PC-3 (cell line): ENCODE data around the gene IFFO2. TPM values are rescaled to one million over a fixed set of nuclear protein-coding genes. Genes with fewer than 3 reads are reported as not detected.

Source experiments
- ATAC-seq: fragments of 200-7000 bp; cut with Tn5 transposase; 2 replicates; pipeline ENCODE4 v1.9.1; 2020; ENCODE audit warnings: mild to moderate bottlenecking, moderate library complexity
- BruUV-seq: library from RNA; stranded (reverse); fragments of 400-500 nt; replicated peaks from 2 replicates; lab custom pipeline; 2021; lab: Mats Ljungman, UMichigan
- CTCF ChIA-PET: fragments of 300-600 bp; sonication (Branson Sonifier 250); formaldehyde crosslinking; loops from one replicate; lab custom pipeline; 2022; ENCODE audit warnings: antibody characterized with exemption; lab: Charles Lee
- POLR2A ChIA-PET: fragments of 300-600 bp; sonication (Branson Sonifier 250); formaldehyde crosslinking; loops from one replicate; lab custom pipeline; 2022; ENCODE audit warnings: antibody characterized with exemption; ENCODE audit not compliant: unreplicated experiment; lab: Charles Lee
- DNase-seq: peaks from one replicate; pipeline ENCODE4 v3.0.0-alpha.2; 2015
- H2AFZ ChIP-seq: fragments of 300-600 bp; sonication (generic); 2 replicates; pipeline ENCODE4 v1.6.0; 2016; ENCODE audit warnings: antibody characterized with exemption, low read length
- H3F3A ChIP-seq: fragments of 300-600 bp; sonication (generic); one replicate; pipeline ENCODE4 v1.6.0; 2017; ENCODE audit warnings: antibody characterized with exemption, low read length, control low read depth, mild to moderate bottlenecking; ENCODE audit not compliant: unreplicated experiment
- H3K27ac ChIP-seq: fragments of 300-600 bp; sonication (generic); 2 replicates; pipeline ENCODE4 v1.5.1; 2016; ENCODE audit warnings: mild to moderate bottlenecking, low read length
- H3K27me3 ChIP-seq: fragments of 300-600 bp; sonication (generic); 2 replicates; pipeline ENCODE4 v1.6.1; 2016; ENCODE audit warnings: low read length, mixed read lengths
- H3K36me3 ChIP-seq: fragments of 300-600 bp; sonication (generic); 2 replicates; pipeline ENCODE4 v1.6.1; 2016; ENCODE audit warnings: low read depth, mixed run types, low read length, mixed read lengths
- H3K4me1 ChIP-seq: fragments of 300-600 bp; sonication (generic); 2 replicates; pipeline ENCODE4 v1.5.1; 2016; ENCODE audit warnings: low read length; ENCODE audit not compliant: insufficient read depth
- H3K4me2 ChIP-seq: fragments of 300-600 bp; sonication (generic); 2 replicates; pipeline ENCODE4 v1.6.0; 2016; ENCODE audit warnings: low read length
- H3K4me3 ChIP-seq: fragments of 300-600 bp; sonication (generic); 2 replicates; pipeline ENCODE4 v1.5.1; 2016; ENCODE audit warnings: mild to moderate bottlenecking, low read length, mixed read lengths
- H3K79me2 ChIP-seq: fragments of 300-600 bp; sonication (generic); 2 replicates; pipeline ENCODE4 v1.6.1; 2017; ENCODE audit warnings: low read length, mixed read lengths
- H3K9ac ChIP-seq: fragments of 300-600 bp; sonication (generic); 2 replicates; pipeline ENCODE4 v1.6.0; 2016; ENCODE audit warnings: mild to moderate bottlenecking, low read length
- H3K9me2 ChIP-seq: fragments of 300-600 bp; sonication (generic); replicated peaks from 2 replicates; pipeline ENCODE4 v1.6.1; 2016; ENCODE audit warnings: mixed run types, low read length, mixed read lengths
- H3K9me3 ChIP-seq: fragments of 300-600 bp; sonication (generic); 2 replicates; pipeline ENCODE4 v1.6.1; 2016; ENCODE audit warnings: low read length, mixed read lengths
- H4K20me1 ChIP-seq: fragments of 300-600 bp; sonication (generic); 2 replicates; pipeline ENCODE4 v1.6.1; 2016; ENCODE audit warnings: low read length, mixed read lengths
- CTCF ChIP-seq: fragments of 300-600 bp; sonication (generic); conservative IDR thresholded peaks from 2 replicates; pipeline ENCODE4 v1.5.1; 2017; ENCODE audit warnings: antibody characterized with exemption, low read depth, mild to moderate bottlenecking, low read length
- EZH2 ChIP-seq: fragments of 300-600 bp; sonication (generic); IDR thresholded peaks from one replicate; pipeline ENCODE4 v1.6.1; 2017; ENCODE audit warnings: antibody characterized with exemption, mild to moderate bottlenecking, low read length; ENCODE audit not compliant: unreplicated experiment
- EZH2phosphoT487 ChIP-seq: fragments of 300-600 bp; sonication (generic); IDR thresholded peaks from 2 replicates; pipeline ENCODE4 v1.6.1; 2018; ENCODE audit warnings: mild to moderate bottlenecking, antibody characterized with exemption, low read length, borderline replicate concordance
- intact Hi-C: fragments of 100-400 bp; cut with micrococcal nuclease; formaldehyde crosslinking; loops from 2 replicates; pipeline ENCODE4 v1.9.0; 2023
- total RNA-seq: library from RNA; depleted of rRNA; stranded (reverse); fragments of >200 nt; gene quantifications from 2 replicates; pipeline ENCODE4 v1.2.3, GENCODE V29; 2014

Gene IFFO2
- total RNA-seq, 1 experiment from 2014 or later: 30.7 TPM

- no TSS peak for BruUV-seq
- ChIA-PET CTCF (no interaction called here), POLR2A (no interaction called here)
- no peaks in the 10 kb centered on the region for H3K9me3 ChIP-seq
- DNase-seq (no peak), ATAC-seq (no peak)
- H3K4me3 ChIP-seq: no peak overlapping the region
- H3K4me2 ChIP-seq: no peak overlapping the region
- TF ChIP-seq CTCF (no peak), EZH2 (no peak), EZH2phosphoT487 (no peak)
- H3F3A ChIP-seq: no peaks in the 10 kb centered on the region
- no peaks in the 10 kb centered on the region for H3K9me2 ChIP-seq
- intact Hi-C loops: no loop called here
- H4K20me1 ChIP-seq: no peaks in the 10 kb centered on the region
- no peaks in the 10 kb centered on the region for H3K27me3 ChIP-seq
- H3K79me2 ChIP-seq: no peaks in the 10 kb centered on the region
- H3K4me1 ChIP-seq: no peaks in the 10 kb centered on the region
- H3K27ac ChIP-seq: no peak overlapping the region
- H3K9ac ChIP-seq: no peak overlapping the region
- no peak overlapping the region for H2AFZ ChIP-seq
- no peaks in the 10 kb centered on the region for H3K36me3 ChIP-seq
Observed at GRCh38 chr1:18885311-18886002, 71.0 kb downstream of the IFFO2 start.

- H3K9ac ChIP-seq: no peak overlapping the region
- H3F3A ChIP-seq: no peaks in the 10 kb centered on the region
- H3K4me3 ChIP-seq: no peak overlapping the region
- no peak overlapping the region for H3K27ac ChIP-seq
- ATAC-seq (peak; percentile 16; the same call in 1 of the 2 replicates), DNase-seq (no peak)
- H3K4me2 ChIP-seq: no peak overlapping the region
- no peaks in the 10 kb centered on the region for H3K36me3 ChIP-seq
- H3K27me3 ChIP-seq: no peaks in the 10 kb centered on the region
- no peaks in the 10 kb centered on the region for H3K79me2 ChIP-seq
- no peak for TF ChIP-seq CTCF
- no peak for TF ChIP-seq EZH2phosphoT487
- TF ChIP-seq EZH2: no peak
- intact Hi-C loops: loop anchor here (1.0 kb wide), 1 partner anchor 212 kb away; no protein-coding TSS in a partner anchor
- H3K4me1 ChIP-seq: no peaks in the 10 kb centered on the region
- no peaks in the 10 kb centered on the region for H3K9me2 ChIP-seq
- no peaks in the 10 kb centered on the region for H4K20me1 ChIP-seq
- no TSS peak for BruUV-seq
- H3K9me3 ChIP-seq: no peaks in the 10 kb centered on the region
- CTCF ChIA-PET: interaction anchor here (0.6 kb wide), 1 partner anchor 10 kb away, joined by 4 read pairs; no protein-coding TSS in a partner anchor
- POLR2A ChIA-PET: no interaction called here
- H2AFZ ChIP-seq: no peak overlapping the region
Observed at GRCh38 chr1:18884727-18885126, 71.7 kb downstream of the IFFO2 start.

GRCh38 chr1:18884419-18884717, 72.1 kb downstream of the IFFO2 start:
- no peaks in the 10 kb centered on the region for H3F3A ChIP-seq

More at GRCh38 chr1:18884419-18884717, 72.1 kb downstream of the IFFO2 start:
- no peaks in the 10 kb centered on the region for H3K27me3 ChIP-seq
- no peak for DNase-seq
- H3K79me2 ChIP-seq: no peaks in the 10 kb centered on the region
- no peak overlapping the region for H3K27ac ChIP-seq
- H3K4me3 ChIP-seq: no peak overlapping the region
- no peak for TF ChIP-seq EZH2phosphoT487
- peak; percentile 5; the same call in 1 of the 2 replicates for TF ChIP-seq CTCF
- no peaks in the 10 kb centered on the region for H4K20me1 ChIP-seq
- ChIA-PET CTCF (interaction anchor here (0.6 to 0.9 kb wide), 3 partner anchors 10 to 88 kb away, joined by 3 to 4 read pairs (median 3); no protein-coding TSS in a partner anchor), POLR2A (no interaction called here)
- H3K4me1 ChIP-seq: no peaks in the 10 kb centered on the region
- no peak overlapping the region for H3K4me2 ChIP-seq
- intact Hi-C loops: loop anchor here (1.0 kb wide), 1 partner anchor 212 kb away; no protein-coding TSS in a partner anchor
- no peaks in the 10 kb centered on the region for H3K36me3 ChIP-seq
- H3K9me3 ChIP-seq: no peaks in the 10 kb centered on the region
- no peaks in the 10 kb centered on the region for H3K9me2 ChIP-seq
- no peak overlapping the region for H3K9ac ChIP-seq
- no peak for ATAC-seq
- no peak overlapping the region for H2AFZ ChIP-seq
- BruUV-seq: no TSS peak
